Endothelial cell of umbilical vein (primary cell): ENCODE results near the gene ATG10.

Source experiments
- CTCF ChIP-seq, 2 donors: IDR thresholded peaks; 1 replicate in 1 of 2; 2 replicates in 1 of 2; pipeline ENCODE4 v1.5.1; 2011; ENCODE audit warnings: low read length in 2 of 2, mild to moderate bottlenecking in 2 of 2, moderate library complexity in 2 of 2, control low read depth in 1 of 2, inconsistent platforms in 1 of 2, low read depth in 1 of 2; ENCODE audit not compliant: insufficient read depth in 1 of 2; ENCODE audit errors: extremely low read depth in 1 of 2
- EZH2 ChIP-seq: IDR thresholded peaks from 2 replicates; pipeline ENCODE4 v1.6.1; 2012; ENCODE audit warnings: borderline replicate concordance, low read depth, mild to moderate bottlenecking, moderate library complexity, low read length, inconsistent platforms; ENCODE audit not compliant: severe bottlenecking
- FOS ChIP-seq: IDR thresholded peaks from 2 replicates; pipeline ENCODE4 v1.6.1; 2011; ENCODE audit warnings: mild to moderate bottlenecking, low read length, moderate library complexity, borderline replicate concordance; ENCODE audit not compliant: insufficient read depth
- JUN ChIP-seq: IDR thresholded peaks from 2 replicates; pipeline ENCODE4 v1.6.1; 2011; ENCODE audit warnings: borderline replicate concordance, low read depth; ENCODE audit not compliant: insufficient read length, insufficient read depth
- MAX ChIP-seq: IDR thresholded peaks from 2 replicates; pipeline ENCODE4 v1.6.1; 2011; ENCODE audit not compliant: insufficient read depth, insufficient read length
- MYC ChIP-seq: IDR thresholded peaks from one replicate; pipeline ENCODE4 v1.6.1; 2011; ENCODE audit warnings: mild to moderate bottlenecking, low read depth, low read length
- POLR2A ChIP-seq: IDR thresholded peaks from 2 replicates; pipeline ENCODE4 v1.6.1; 2012; ENCODE audit warnings: low read depth, mild to moderate bottlenecking, control low read depth, low read length
- POLR2AphosphoS5 ChIP-seq: IDR thresholded peaks from 2 replicates; pipeline ENCODE4 v1.6.1; 2012; ENCODE audit warnings: low read depth, mild to moderate bottlenecking, control low read depth, low read length, moderate library complexity; ENCODE audit not compliant: insufficient read depth

- no peak for TF ChIP-seq CTCF (IDR thresholded peaks at IDR 0.05; ENCODE audit: extremely low read depth in 1 of 2, insufficient read depth in 1 of 2, low read depth in 1 of 2, low read length in 2 of 2)
- TF ChIP-seq MYC, result no peak
- TF ChIP-seq EZH2, result no peak
- TF ChIP-seq POLR2AphosphoS5, result no peak
- TF ChIP-seq POLR2A, result no peak
- no peak for TF ChIP-seq JUN
- TF ChIP-seq MAX, result no peak
- TF ChIP-seq FOS, result no peak
These were observed 214.0 kb downstream of the ATG10 start for GRCh38 chr5:82185851-82186250.
